ENCODE data around the gene AFAP1L2.
A peak's percentile ranks its signal among the peaks of the same experiment; 100 is the strongest.

The AFAP1L2 gene

GRCh38 chr10:114403541-114404161, 651 bp downstream of the AFAP1L2 start:
- no peak overlapping the region for H3K4me3 ChIP-seq (ENCODE audit: low read length)

GRCh38 chr10:114402871-114403540, 1.3 kb downstream of the AFAP1L2 start:
- H3K79me2 ChIP-seq (ENCODE audit: control insufficient read depth, low read length), result no peaks in the 10 kb centered on the region
- H3K27me3 ChIP-seq (ENCODE audit: control insufficient read depth, low read length), result peaks cover 42% of the 10 kb centered on the region
- no peak overlapping the region for H3K4me3 ChIP-seq (ENCODE audit: low read length)
- H3K4me1 ChIP-seq (ENCODE audit: control insufficient read depth, low read length), result no peaks in the 10 kb centered on the region
- no peaks in the 10 kb centered on the region for H3K36me3 ChIP-seq (ENCODE audit: control insufficient read depth, low read length)
- no peaks in the 10 kb centered on the region for H3F3A ChIP-seq (ENCODE audit: control insufficient read depth, insufficient read depth)
- H3K4me2 ChIP-seq (ENCODE audit: low read length), result no peak overlapping the region
- H3K9me2 ChIP-seq (replicated peaks; ENCODE audit: control insufficient read depth, low read length), result no peaks in the 10 kb centered on the region
- no peaks in the 10 kb centered on the region for H3K9me3 ChIP-seq (ENCODE audit: control insufficient read depth, insufficient read depth, low read length)
- H4K20me1 ChIP-seq (ENCODE audit: control insufficient read depth, insufficient read depth, low read depth, low read length), result no peaks in the 10 kb centered on the region
- TF ChIP-seq, protein P1, sequence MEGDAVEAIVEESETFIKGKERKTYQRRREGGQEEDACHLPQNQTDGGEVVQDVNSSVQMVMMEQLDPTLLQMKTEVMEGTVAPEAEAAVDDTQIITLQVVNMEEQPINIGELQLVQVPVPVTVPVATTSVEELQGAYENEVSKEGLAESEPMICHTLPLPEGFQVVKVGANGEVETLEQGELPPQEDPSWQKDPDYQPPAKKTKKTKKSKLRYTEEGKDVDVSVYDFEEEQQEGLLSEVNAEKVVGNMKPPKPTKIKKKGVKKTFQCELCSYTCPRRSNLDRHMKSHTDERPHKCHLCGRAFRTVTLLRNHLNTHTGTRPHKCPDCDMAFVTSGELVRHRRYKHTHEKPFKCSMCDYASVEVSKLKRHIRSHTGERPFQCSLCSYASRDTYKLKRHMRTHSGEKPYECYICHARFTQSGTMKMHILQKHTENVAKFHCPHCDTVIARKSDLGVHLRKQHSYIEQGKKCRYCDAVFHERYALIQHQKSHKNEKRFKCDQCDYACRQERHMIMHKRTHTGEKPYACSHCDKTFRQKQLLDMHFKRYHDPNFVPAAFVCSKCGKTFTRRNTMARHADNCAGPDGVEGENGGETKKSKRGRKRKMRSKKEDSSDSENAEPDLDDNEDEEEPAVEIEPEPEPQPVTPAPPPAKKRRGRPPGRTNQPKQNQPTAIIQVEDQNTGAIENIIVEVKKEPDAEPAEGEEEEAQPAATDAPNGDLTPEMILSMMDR (IDR thresholded peaks at IDR 0.05; ENCODE audit: low read depth, low read length, poor library complexity, severe bottlenecking), result no peak
- TF ChIP-seq EZH2phosphoT487 (IDR thresholded peaks at IDR 0.05; ENCODE audit: borderline replicate concordance, low read length), result peak; percentile 36; the same call in 1 of the 2 replicates
- no peak overlapping the region for H3K27ac ChIP-seq (ENCODE audit: low read depth, low read length)

More at GRCh38 chr10:114403541-114404161, 651 bp downstream of the AFAP1L2 start:
- Histone ChIP-seq H4K20me1 (ENCODE audit: control insufficient read depth, insufficient read depth, low read depth, low read length) (no peaks in the 10 kb centered on the region), H3K4me2 (ENCODE audit: low read length) (no peak overlapping the region), H3K4me1 (ENCODE audit: control insufficient read depth, low read length) (no peaks in the 10 kb centered on the region), H3K79me2 (ENCODE audit: control insufficient read depth, low read length) (no peaks in the 10 kb centered on the region), H3K27ac (ENCODE audit: low read depth, low read length) (no peak overlapping the region), H3K9me3 (ENCODE audit: control insufficient read depth, insufficient read depth, low read length) (no peaks in the 10 kb centered on the region), H3K27me3 (ENCODE audit: control insufficient read depth, low read length) (peaks cover 36% of the 10 kb centered on the region), H3K36me3 (ENCODE audit: control insufficient read depth, low read length) (no peaks in the 10 kb centered on the region), H3K9me2 (replicated peaks; ENCODE audit: control insufficient read depth, low read length) (no peaks in the 10 kb centered on the region), H3F3A (ENCODE audit: control insufficient read depth, insufficient read depth) (no peaks in the 10 kb centered on the region)
- TF ChIP-seq, protein P1 (IDR thresholded peaks at IDR 0.05; ENCODE audit: low read depth, low read length, poor library complexity, severe bottlenecking), result no peak
- TF ChIP-seq EZH2phosphoT487 (IDR thresholded peaks at IDR 0.05; ENCODE audit: borderline replicate concordance, low read length), result no peak

GRCh38 chr10:114402233-114402632, 2.1 kb downstream of the AFAP1L2 start:
- H3K36me3 ChIP-seq (ENCODE audit: control insufficient read depth, low read length), result no peaks in the 10 kb centered on the region
- H3K9me2 ChIP-seq (replicated peaks; ENCODE audit: control insufficient read depth, low read length), result no peaks in the 10 kb centered on the region
- peaks cover 46% of the 10 kb centered on the region for H3K27me3 ChIP-seq (ENCODE audit: control insufficient read depth, low read length)
- no peak overlapping the region for H3K4me2 ChIP-seq (ENCODE audit: low read length)
- H4K20me1 ChIP-seq (ENCODE audit: control insufficient read depth, insufficient read depth, low read depth, low read length), result no peaks in the 10 kb centered on the region
- no peaks in the 10 kb centered on the region for H3K79me2 ChIP-seq (ENCODE audit: control insufficient read depth, low read length)
- no peak overlapping the region for H3K4me3 ChIP-seq (ENCODE audit: low read length)
- TF ChIP-seq, protein P1 (IDR thresholded peaks at IDR 0.05; ENCODE audit: low read depth, low read length, poor library complexity, severe bottlenecking), result no peak
- no peaks in the 10 kb centered on the region for H3F3A ChIP-seq (ENCODE audit: control insufficient read depth, insufficient read depth)
- no peaks in the 10 kb centered on the region for H3K9me3 ChIP-seq (ENCODE audit: control insufficient read depth, insufficient read depth, low read length)
- no peak overlapping the region for H3K27ac ChIP-seq (ENCODE audit: low read depth, low read length)
- H3K4me1 ChIP-seq (ENCODE audit: control insufficient read depth, low read length), result no peaks in the 10 kb centered on the region
